Thymus (tissue), 11 donors: ENCODE results near the gene SLC1A4. TPM values are rescaled to one million over a fixed set of nuclear protein-coding genes. Genes with fewer than 3 reads are reported as not detected.
"Not testable (repeated sequence)": the region's sequence is repeated elsewhere in the genome, so short reads cannot be mapped to it uniquely, and the experiment has no call there.

Experiments used
- DNase-seq, 9 donors: peaks; one replicate each; pipeline ENCODE4 v3.0.0-alpha.2; 2013; ENCODE audit warnings: low spot score in 9 of 9, low read depth in 6 of 9, missing footprints in 1 of 9
- H3K27ac ChIP-seq, 2 donors: one replicate each; pipeline ENCODE4 v1.5.1; 2013; ENCODE audit warnings: control low read depth in 1 of 2, low read depth in 1 of 2, low read length in 1 of 2, mild to moderate bottlenecking in 1 of 2, moderate library complexity in 1 of 2
- H3K27me3 ChIP-seq, 2 donors: one replicate each; pipeline ENCODE4 v1.5.1; 2013; ENCODE audit warnings: low read length in 1 of 2; ENCODE audit not compliant: control insufficient read depth in 2 of 2, insufficient read depth in 1 of 2
- H3K36me3 ChIP-seq, 2 donors: one replicate each; pipeline ENCODE4 v1.5.1; 2013; ENCODE audit warnings: low read length in 1 of 2, mild to moderate bottlenecking in 1 of 2, moderate library complexity in 1 of 2; ENCODE audit not compliant: control insufficient read depth in 2 of 2, insufficient read depth in 2 of 2
- H3K4me1 ChIP-seq, 2 donors: one replicate each; pipeline ENCODE4 v1.5.1; 2013; ENCODE audit warnings: low read length in 2 of 2; ENCODE audit not compliant: control insufficient read depth in 2 of 2, insufficient read depth in 2 of 2
- H3K4me3 ChIP-seq, 2 donors: one replicate each; pipeline ENCODE4 v1.5.1; 2013; ENCODE audit warnings: low read length in 2 of 2, control low read depth in 1 of 2, mild to moderate bottlenecking in 1 of 2
- H3K9me3 ChIP-seq, 2 donors: one replicate each; pipeline ENCODE4 v1.5.1; 2013; ENCODE audit warnings: low read length in 1 of 2, mild to moderate bottlenecking in 1 of 2; ENCODE audit not compliant: control insufficient read depth in 2 of 2, insufficient read depth in 1 of 2
- WGBS: extraction: QIAGEN DNeasy Blood & Tissue Kit; methylation state at CpG from one replicate; pipeline ENCODE4 v1.1.7; 2013; 5-methylcytosine and 5-hydroxymethylcytosine counted together
- polyA plus RNA-seq: library from polyadenylated mRNA; stranded (reverse); fragments of 200-250 nt; gene quantifications from one replicate; pipeline ENCODE4 v1.2.3, GENCODE V29; 2013
- total RNA-seq: library from RNA; stranded (reverse); fragments of 120-200 nt; gene quantifications from one replicate; pipeline ENCODE4 v1.2.4, GENCODE V29; 2013
- donor health status: healthy.

Gene SLC1A4
- total and polyA plus RNA-seq, 2 donors = 4.9 to 12.5 TPM

DNA sequence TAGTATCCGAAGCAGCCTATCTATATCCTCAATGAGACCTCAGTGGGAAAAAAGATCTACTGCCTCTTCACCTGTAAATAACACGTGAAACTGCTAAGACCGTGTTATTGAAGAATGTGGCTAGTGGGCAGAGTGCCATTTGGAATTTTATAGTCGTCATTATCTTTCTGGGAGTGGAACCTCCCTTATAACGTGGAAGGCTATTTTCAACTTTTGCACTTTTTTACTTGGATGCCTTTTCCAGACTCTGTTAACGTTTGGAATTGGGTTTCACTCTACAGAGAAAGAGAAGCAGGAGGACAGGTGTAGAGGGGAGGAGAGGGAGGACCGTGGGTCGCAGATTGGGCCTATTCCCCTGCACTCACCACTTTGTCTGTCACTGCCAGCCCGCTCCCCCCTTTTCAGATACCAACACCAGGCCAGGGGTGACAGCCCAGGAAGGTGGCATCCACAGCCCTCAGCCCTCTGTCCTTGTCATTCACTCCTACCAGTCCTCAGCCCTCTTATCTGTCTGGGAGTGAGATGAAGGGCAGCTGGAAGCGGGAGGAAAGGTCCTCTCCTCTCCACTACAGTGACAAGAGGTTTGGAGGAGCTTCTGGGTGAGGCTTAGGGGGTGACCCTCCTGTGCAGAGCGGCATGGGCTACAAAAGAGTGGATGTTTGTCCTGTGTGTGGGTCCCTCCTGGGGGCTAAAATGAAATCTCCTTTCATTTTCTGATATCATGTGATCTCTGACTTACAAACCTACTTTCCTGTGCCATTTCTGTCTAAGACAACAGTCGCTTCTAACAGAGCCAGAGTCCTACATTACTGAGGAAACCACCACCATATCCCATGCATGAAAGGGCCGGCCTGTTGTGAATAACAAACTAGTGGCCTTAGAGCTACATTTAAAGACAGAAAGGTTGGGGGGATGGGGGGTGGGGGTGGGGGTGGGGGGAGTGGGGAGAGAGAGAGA lies 43.1 kb downstream of the SLC1A4 start:
- peaks cover 23 to 46% of the 10 kb centered on the region in 2 donors for H3K4me1 ChIP-seq
- no peaks in the 10 kb centered on the region for H3K9me3 ChIP-seq
- WGBS = 56% methylated on average over 13 of the region's 13 CpGs
- DNase-seq = peak in 2 of 9 donors; percentile 9 to 45
- no peaks in the 10 kb centered on the region for H3K36me3 ChIP-seq
- H3K27me3 ChIP-seq = no peaks in the 10 kb centered on the region
- peak overlapping the region; percentile 64 to 93 for H3K27ac ChIP-seq
- no peak overlapping the region for H3K4me3 ChIP-seq

DNA sequence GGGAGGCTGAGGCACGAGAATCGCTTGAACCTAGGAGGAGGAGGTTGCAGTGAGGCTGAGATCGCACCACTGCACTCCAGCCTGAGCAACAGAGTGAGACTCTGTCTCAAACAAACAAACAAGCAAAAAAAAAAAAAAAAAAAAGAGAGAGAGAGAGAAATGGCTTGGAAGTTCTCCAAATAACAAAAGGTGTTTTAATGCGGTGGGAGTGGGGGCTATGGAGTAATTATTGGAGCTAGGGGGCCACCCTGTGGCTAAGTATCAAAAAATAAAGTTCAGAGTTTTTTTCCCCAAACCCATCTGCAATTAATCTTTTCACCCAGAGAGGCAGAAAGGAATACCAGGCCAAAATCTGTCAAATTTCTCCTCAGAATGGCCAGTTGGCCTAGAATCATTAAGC lies 44.0 kb downstream of the SLC1A4 start:
- H3K27ac ChIP-seq = no peak overlapping the region
- H3K4me1 ChIP-seq = peaks cover 23 to 45% of the 10 kb centered on the region in 2 donors

DNA sequence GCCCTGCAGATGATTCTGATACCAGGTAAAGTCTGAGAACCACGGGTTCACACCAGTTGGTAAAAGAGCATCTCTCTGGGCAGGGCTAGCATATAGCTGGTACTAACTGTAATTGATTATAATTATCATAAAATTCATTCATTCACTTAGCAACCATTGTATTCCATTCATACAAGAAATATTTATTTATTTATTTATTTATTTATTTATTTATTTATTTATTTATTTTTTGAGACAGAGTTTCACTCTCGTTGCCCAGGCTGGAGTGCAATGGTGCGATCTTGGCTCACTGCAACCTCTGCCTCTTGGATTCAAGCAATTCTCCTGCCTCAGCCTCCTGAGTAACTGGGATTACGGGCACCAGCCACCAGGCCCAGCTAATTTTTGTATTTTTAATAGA lies 44.5 kb downstream of the SLC1A4 start:
- not testable (repeated sequence) for H3K27ac ChIP-seq, H3K27me3 ChIP-seq, H3K4me3 ChIP-seq, H3K36me3 ChIP-seq, DNase-seq, H3K9me3 ChIP-seq
- H3K4me1 ChIP-seq = peaks cover 23 to 43% of the 10 kb centered on the region in 2 donors
- 98% methylated on average over 4 of the region's 4 CpGs for WGBS

More for the DNA sequence above, 44.0 kb downstream of the SLC1A4 start:
- Histone ChIP-seq H3K27me3 (no peaks in the 10 kb centered on the region), H3K36me3 (peaks cover 3 to 5% of the 10 kb centered on the region in 2 donors), H3K4me3 (no peak overlapping the region), H3K9me3 (no peaks in the 10 kb centered on the region)
- 75% methylated on average over 4 of the region's 4 CpGs for WGBS
- DNase-seq = peak in 3 of 9 donors; percentile 31 to 68 (median 36)

DNA sequence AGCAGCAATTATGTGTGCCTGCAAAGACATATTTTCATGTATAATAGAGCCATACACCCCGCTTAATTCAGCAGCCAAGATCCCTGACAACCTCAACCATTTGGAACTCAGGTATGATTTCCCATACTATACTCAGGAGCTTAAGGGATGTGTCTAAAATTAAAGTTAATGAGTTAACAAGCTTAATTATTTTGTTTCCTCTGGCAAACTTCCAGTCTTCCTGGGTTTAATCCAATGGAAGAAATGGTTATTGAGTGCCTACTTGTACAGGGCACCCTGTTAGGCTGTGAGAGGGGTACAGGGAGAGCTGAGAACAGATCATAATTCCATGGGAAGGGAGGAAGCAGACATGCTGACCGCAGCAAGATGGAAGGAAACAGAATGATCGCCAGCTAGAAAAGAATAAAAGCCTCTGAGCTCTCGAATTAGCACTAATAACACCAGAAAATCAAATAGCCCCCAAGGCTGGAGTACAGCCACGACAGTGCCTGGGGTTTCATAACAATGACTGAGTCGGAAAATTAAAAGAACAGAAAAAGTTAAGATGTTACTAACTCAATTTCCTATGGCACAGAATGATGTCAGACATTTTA lies 46.2 kb downstream of the SLC1A4 start:
- peaks cover 3 to 14% of the 10 kb centered on the region in 2 donors for H3K36me3 ChIP-seq
- H3K27ac ChIP-seq = no peak overlapping the region
- H3K4me3 ChIP-seq = no peak overlapping the region
- H3K27me3 ChIP-seq = no peaks in the 10 kb centered on the region
- H3K4me1 ChIP-seq = peaks cover 19 to 33% of the 10 kb centered on the region in 2 donors
- WGBS = 98% methylated on average over 6 of the region's 6 CpGs
- no peaks in the 10 kb centered on the region for H3K9me3 ChIP-seq
- DNase-seq = no peak

DNA sequence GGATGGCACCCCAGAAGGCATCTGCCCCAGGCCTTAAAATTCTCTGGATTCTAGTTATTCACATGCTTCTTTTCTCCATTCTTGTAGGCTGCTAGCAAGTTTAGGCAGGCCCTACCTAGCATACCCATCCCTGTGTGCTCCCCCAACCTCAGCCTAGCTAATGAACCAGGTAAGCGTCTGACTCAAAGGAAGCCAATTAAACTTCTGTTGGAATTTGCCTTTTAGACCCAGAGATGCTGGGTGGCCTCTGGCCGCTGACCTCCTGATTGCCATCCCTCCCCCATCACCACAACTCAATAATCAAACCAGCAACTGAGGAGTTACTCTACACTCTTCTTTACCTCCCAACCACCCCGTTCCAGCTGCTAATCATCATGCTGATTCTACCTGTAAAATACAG lies 48.0 kb downstream of the SLC1A4 start:
- Histone ChIP-seq H3K4me1 (peaks cover 7 to 18% of the 10 kb centered on the region in 2 donors), H3K27me3 (no peaks in the 10 kb centered on the region), H3K36me3 (peaks cover 3 to 14% of the 10 kb centered on the region in 2 donors), H3K9me3 (no peaks in the 10 kb centered on the region), H3K4me3 (no peak overlapping the region), H3K27ac (no peak overlapping the region)
- 96% methylated on average over 3 of the region's 3 CpGs for WGBS
- DNase-seq = no peak

DNA sequence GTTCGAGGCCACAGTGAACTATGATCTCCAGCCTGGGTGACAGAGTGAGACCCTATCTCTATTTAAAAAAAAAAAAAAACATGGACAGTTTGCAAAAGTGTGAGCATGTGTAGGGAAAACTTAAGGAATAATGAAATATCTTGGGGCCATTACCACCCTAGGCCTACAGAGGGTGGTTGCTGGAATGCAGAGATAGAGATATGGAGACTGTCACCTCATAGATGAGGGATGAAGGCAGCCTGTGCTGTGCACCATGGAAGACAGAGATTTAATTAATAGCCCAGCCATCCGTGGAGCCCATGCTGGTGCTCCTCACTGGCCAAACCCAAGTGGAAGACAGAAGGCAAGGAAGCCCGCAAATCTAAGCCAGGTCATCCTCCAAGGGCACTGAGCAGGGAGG lies 50.4 kb downstream of the SLC1A4 start:
- H3K4me1 ChIP-seq = peaks cover 0 to 13% of the 10 kb centered on the region in 2 donors
- H3K27ac ChIP-seq = no peak overlapping the region
- no peak for DNase-seq
- peaks cover 5 to 11% of the 10 kb centered on the region in 2 donors for H3K9me3 ChIP-seq
- H3K4me3 ChIP-seq = no peak overlapping the region
- peaks cover 3 to 27% of the 10 kb centered on the region in 2 donors for H3K36me3 ChIP-seq
- 98% methylated on average over 3 of the region's 3 CpGs for WGBS
- no peaks in the 10 kb centered on the region for H3K27me3 ChIP-seq

DNA sequence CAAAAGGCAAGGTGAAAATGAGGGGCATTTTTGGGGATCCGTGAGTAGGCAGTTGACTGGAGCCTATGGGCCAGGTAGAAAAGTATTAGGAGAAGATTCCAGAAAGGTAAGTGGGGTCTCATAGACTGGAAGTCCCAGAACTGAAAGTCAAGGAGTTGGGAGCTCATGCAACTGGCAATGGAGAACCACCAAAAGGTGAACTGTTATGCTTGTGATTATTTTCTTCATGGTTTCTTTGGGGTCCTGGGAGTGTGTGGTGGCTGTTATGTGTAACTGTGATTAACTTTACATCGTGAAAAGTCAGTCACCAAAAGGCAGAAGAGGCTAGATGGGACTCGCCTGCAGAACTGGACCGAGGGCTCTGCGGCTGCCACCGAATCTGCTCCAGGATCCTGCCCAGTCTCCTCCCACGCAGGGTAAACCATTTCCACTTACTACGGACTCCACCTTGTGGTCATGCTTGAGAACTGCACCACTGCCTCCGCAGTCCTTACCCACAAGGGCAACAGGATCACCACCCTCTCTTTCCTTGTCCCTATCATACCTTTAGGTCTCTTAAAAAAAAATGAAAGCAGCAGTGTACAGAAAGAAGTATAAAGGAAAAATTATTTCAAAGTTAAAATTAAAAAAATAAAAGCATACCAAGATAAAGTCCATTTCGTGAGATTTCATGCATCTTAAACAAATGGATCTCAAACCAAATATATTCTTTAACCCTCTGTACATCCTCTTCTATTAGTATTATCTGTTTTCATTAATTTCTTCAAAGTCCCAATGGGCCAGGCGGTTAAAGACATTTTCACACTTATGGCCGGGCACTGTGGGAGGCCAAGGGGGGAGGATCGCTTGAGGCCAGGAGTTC lies 51.4 kb downstream of the SLC1A4 start:
- H3K27ac ChIP-seq = no peak overlapping the region
- no peaks in the 10 kb centered on the region for H3K27me3 ChIP-seq
- peaks cover 5 to 11% of the 10 kb centered on the region in 2 donors for H3K9me3 ChIP-seq
- peak in 7 of 9 donors; percentile 56 to 88 (median 74) for DNase-seq
- WGBS = 39% methylated on average over 13 of the region's 13 CpGs
- peaks cover 0 to 13% of the 10 kb centered on the region in 2 donors for H3K4me1 ChIP-seq
- H3K4me3 ChIP-seq = no peak overlapping the region
- H3K36me3 ChIP-seq = peaks cover 3 to 27% of the 10 kb centered on the region in 2 donors

DNA sequence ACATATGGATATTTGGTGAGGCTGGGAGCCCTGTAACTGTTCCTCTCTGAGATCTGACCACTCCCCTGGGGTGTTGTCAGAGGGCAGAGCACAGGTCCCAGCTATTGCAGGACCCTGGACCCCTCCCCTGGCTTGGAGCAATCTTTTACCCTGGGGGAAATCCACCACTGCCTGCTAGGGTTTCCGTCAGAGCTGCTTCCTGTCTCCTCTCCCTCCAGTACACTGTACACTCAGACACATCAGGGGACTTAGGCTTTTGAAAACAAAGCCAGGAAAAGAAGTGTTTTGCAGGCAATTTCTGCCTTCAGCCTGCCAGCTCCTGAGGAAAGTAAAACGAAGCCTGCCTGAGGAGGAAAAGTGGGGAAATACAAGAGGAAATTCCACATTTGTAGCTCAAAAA lies 53.8 kb downstream of the SLC1A4 start:
- H3K36me3 ChIP-seq = peaks cover 2 to 24% of the 10 kb centered on the region in 2 donors
- H3K4me3 ChIP-seq = no peak overlapping the region
- H3K9me3 ChIP-seq = peaks cover 5 to 11% of the 10 kb centered on the region in 2 donors
- no peaks in the 10 kb centered on the region for H3K27me3 ChIP-seq
- WGBS = 94% methylated on average over 2 of the region's 2 CpGs
- H3K4me1 ChIP-seq = peaks cover 0 to 11% of the 10 kb centered on the region in 2 donors
- no peak overlapping the region for H3K27ac ChIP-seq
- no peak for DNase-seq
